ENCODE measurements around the gene CHCT1.

CHCT1 gene

DNA sequence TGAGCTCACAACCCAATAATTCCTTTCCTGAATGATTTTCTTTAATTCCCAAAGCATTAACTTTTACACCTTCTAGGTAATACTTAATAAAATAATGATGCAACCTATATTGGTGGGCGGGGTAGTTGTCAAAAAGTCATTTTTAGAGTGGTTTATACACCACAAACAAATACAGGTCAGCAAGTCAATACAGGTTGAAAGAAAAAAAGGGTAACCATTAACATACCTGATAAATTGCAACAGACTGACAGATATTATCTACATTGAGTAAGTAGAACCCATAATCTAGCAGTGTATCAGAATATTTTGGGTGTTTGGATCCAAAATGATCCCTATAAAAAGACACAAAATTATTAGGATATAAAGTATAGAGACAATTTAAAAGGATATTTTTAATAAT is 39.3 kb downstream of the CHCT1 start:
- DNase-seq (ENCODE audit: insufficient read length) (no peak), FAIRE-seq (no peak)
- TF ChIP-seq POLR2AphosphoS5 (IDR thresholded peaks at IDR 0.05; ENCODE audit: low read depth, low read length): no peak
- no peak for TF ChIP-seq TAF1 (IDR thresholded peaks at IDR 0.05; ENCODE audit: borderline replicate concordance, low read depth, low read length)
- no peak for TF ChIP-seq POLR2A (IDR thresholded peaks at IDR 0.05; ENCODE audit: low read depth, low read length)

DNA sequence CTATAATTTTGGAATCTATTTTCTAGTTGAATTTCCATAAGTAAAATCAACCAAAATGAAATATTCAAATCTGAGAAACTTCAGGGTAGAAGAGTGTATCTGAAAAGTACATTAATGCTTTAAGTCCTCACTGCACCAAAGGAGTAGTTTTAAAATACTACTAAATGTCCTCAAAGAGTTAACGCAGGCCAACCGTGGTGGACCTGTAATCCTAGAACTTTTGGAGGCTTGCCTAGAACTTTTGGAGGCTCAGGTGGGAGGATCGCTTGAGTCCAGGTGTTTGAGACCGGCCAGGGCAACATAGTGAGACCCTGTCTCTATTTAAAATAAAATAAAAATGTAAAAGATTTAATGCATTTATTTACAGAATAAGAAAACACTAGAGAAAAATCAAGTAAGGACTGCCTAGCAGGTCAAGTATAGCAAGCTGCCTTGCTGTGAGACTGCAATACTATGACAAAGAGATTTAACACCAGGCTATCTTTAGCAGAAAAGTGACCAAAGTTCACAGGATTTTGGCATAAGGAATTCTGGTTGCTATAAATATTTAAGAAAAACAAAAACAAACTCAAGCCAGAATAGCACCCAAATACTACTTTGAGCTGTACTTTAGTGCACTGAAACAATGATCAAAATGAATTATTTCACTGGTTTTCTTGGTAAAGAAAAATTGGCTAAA is 41.0 kb downstream of the CHCT1 start:
- FAIRE-seq: no peak
- TF ChIP-seq TAF1 (IDR thresholded peaks at IDR 0.05; ENCODE audit: borderline replicate concordance, low read depth, low read length): no peak
- no peak for TF ChIP-seq POLR2A (IDR thresholded peaks at IDR 0.05; ENCODE audit: low read depth, low read length)
- TF ChIP-seq POLR2AphosphoS5 (IDR thresholded peaks at IDR 0.05; ENCODE audit: low read depth, low read length): no peak
- no peak for DNase-seq (ENCODE audit: insufficient read length)

DNA sequence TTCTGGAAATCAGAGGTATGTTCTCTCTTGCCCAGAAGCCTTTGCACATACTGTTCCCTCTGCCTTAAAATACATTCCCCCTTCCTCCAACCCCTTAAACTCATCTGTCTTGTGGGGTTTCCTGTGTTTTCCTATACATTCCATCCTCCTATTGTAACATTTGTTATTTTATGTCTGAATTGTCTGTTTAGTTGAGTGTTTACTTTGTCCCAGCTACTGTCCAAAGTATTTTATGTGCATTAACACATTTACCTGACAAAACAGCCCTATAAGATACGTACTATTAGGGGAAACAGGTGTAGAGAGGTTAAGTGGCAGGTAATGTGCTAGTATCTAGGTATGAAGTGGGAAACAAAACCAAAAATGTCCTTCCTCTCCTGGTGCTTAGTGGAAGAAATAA is 42.1 kb downstream of the CHCT1 start:
- no peak for DNase-seq (ENCODE audit: insufficient read length)
- no peak for FAIRE-seq
- no peak for TF ChIP-seq TAF1 (IDR thresholded peaks at IDR 0.05; ENCODE audit: borderline replicate concordance, low read depth, low read length)
- no peak for TF ChIP-seq POLR2A (IDR thresholded peaks at IDR 0.05; ENCODE audit: low read depth, low read length)
- TF ChIP-seq POLR2AphosphoS5 (IDR thresholded peaks at IDR 0.05; ENCODE audit: low read depth, low read length): no peak

DNA sequence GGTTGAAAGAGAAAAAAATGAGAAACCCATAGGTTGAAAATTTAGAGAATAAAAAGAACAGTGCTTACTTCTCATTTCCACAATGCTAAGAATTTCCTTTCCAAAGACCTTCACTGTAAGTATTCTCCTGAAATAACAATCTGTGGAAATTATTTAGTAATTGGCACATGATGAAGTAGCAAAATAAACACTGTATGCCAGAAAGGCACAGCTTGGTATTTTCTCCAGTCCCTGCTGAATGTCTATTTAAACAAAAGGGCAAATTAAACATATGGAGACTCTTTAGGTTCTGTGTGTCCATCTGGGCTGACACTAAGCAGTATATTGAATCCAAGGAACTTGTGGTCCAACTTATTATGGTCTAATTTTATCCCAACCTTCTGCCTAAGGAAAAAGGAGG is 46.1 kb downstream of the CHCT1 start:
- no peak for TF ChIP-seq TAF1 (IDR thresholded peaks at IDR 0.05; ENCODE audit: borderline replicate concordance, low read depth, low read length)
- no peak for TF ChIP-seq POLR2A (IDR thresholded peaks at IDR 0.05; ENCODE audit: low read depth, low read length)
- TF ChIP-seq POLR2AphosphoS5 (IDR thresholded peaks at IDR 0.05; ENCODE audit: low read depth, low read length): no peak
- no peak for FAIRE-seq

DNA sequence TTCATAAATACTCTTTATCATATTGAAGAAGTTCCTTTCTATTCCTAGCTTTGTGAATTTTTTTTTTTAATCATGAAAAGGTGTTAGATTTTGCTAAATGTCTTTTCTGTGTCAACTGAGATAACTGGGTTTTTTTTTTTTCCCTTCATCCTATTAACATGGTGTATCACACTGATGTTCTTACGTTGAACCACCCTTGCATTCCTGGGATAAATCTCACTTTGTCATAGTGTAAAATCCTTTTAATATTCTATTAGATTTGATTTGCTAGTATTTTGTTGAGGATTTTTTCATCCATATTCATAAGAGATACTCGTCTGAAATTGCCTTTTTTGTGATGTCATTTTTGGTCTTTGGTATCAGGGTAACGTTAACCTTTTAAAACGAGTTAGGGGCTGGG is 49.2 kb downstream of the CHCT1 start:
- DNase-seq (ENCODE audit: insufficient read length): no peak
- TF ChIP-seq POLR2AphosphoS5 (IDR thresholded peaks at IDR 0.05; ENCODE audit: low read depth, low read length) (no peak), TAF1 (IDR thresholded peaks at IDR 0.05; ENCODE audit: borderline replicate concordance, low read depth, low read length) (no peak), POLR2A (IDR thresholded peaks at IDR 0.05; ENCODE audit: low read depth, low read length) (no peak)
- no peak for FAIRE-seq

More for the DNA sequence above, 46.1 kb downstream of the CHCT1 start:
- no peak for DNase-seq (ENCODE audit: insufficient read length)

DNA sequence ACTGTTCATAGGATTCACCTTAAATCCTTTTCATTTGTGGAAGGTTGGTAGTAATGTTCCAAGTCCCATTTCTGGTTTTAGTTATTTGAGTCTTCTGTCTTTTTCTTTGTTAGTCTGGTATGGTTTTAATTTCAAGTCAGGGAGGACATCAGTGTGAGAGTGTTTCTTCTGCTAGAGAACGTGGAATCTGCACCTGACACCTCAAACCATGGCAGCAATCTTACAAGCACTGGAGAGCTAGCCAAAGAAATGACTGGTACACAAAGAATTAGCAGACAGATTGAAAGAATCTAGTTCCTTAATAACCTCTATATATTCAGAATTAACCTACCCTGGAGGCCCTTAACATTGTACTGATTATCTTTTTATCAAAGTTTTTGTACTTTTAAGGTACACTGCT is 50.2 kb downstream of the CHCT1 start:
- FAIRE-seq (no peak), DNase-seq (ENCODE audit: insufficient read length) (no peak)
- TF ChIP-seq POLR2A (IDR thresholded peaks at IDR 0.05; ENCODE audit: low read depth, low read length) (no peak), TAF1 (IDR thresholded peaks at IDR 0.05; ENCODE audit: borderline replicate concordance, low read depth, low read length) (no peak), POLR2AphosphoS5 (IDR thresholded peaks at IDR 0.05; ENCODE audit: low read depth, low read length) (no peak)

DNA sequence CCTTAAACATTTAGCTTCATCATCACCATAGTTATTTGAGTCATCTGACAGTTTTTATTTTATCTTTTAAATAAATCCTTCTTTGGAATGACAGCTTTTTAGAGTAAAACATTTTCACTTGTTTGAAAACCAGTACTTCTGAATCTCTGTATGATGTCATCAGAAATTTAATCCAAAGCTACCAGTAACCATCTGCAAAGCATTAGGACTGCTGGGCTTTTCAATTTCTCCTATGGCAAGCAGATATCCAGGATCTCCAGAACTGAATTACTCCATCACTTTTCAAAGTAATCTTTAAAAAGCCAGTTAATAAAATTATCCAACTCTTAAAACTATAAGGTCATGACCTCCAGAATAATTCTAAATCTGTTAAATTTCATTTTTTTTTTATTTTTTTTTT is 51.5 kb downstream of the CHCT1 start:
- DNase-seq (ENCODE audit: insufficient read length): no peak
- TF ChIP-seq POLR2A (IDR thresholded peaks at IDR 0.05; ENCODE audit: low read depth, low read length) (no peak), POLR2AphosphoS5 (IDR thresholded peaks at IDR 0.05; ENCODE audit: low read depth, low read length) (no peak)
- no peak for FAIRE-seq
